Measurements from ENCODE around the gene DYRK1A. TPM values are rescaled to one million over a fixed set of nuclear protein-coding genes. Genes with fewer than 3 reads are reported as not detected.

Gene DYRK1A
- total RNA-seq, 1 experiment from 2014 or later, result 49.3 TPM

GRCh38 chr21:37410639-37411038 lies 44.1 kb downstream of the DYRK1A start (continued):
- TF ChIP-seq EGR1 (IDR thresholded peaks at IDR 0.05; ENCODE audit: low read depth) (no peak), SRF (IDR thresholded peaks at IDR 0.05; ENCODE audit: low read depth) (no peak), CBX3 (IDR thresholded peaks at IDR 0.05; ENCODE audit: low read depth) (no peak), SP1 (IDR thresholded peaks at IDR 0.05; ENCODE audit: low read depth) (no peak)

GRCh38 chr21:37412603-37413360 lies 46.2 kb downstream of the DYRK1A start:
- H3K36me3 ChIP-seq (ENCODE audit: control insufficient read depth in 1 of 2, insufficient read depth in 2 of 2, low read length in 2 of 2), result no peaks in the 10 kb centered on the region
- no peak overlapping the region for H3K4me3 ChIP-seq (replicated peaks in 1 of 2; ENCODE audit: low read depth in 1 of 2, low read length in 2 of 2)
- TF ChIP-seq JUND (IDR thresholded peaks at IDR 0.05) (no peak), RAD21 (IDR thresholded peaks at IDR 0.05; ENCODE audit: low read depth) (no peak), FOSL1 (IDR thresholded peaks at IDR 0.05; ENCODE audit: low read depth) (no peak), POLR2AphosphoS5 (IDR thresholded peaks at IDR 0.05; ENCODE audit: low read depth, low read length) (no peak), MAX (IDR thresholded peaks at IDR 0.05) (no peak), SIN3A (IDR thresholded peaks at IDR 0.05; ENCODE audit: low read depth) (no peak), EZH2 (IDR thresholded peaks at IDR 0.05) (no peak), YY1 (IDR thresholded peaks at IDR 0.05; ENCODE audit: extremely low read depth, insufficient replicate concordance, low read depth, low read length) (no peak), EGR1 (IDR thresholded peaks at IDR 0.05; ENCODE audit: low read depth) (no peak), CTCF (IDR thresholded peaks at IDR 0.05 in 2 of 3, conservative IDR thresholded peaks at IDR 0.05 in 1 of 3; ENCODE audit: borderline replicate concordance in 1 of 3, insufficient read depth in 1 of 3, low read depth in 2 of 3, low read length in 2 of 3) (no peak), ELF1 (IDR thresholded peaks at IDR 0.05; ENCODE audit: borderline replicate concordance, low read depth) (no peak), CEBPB (IDR thresholded peaks at IDR 0.05; ENCODE audit: low read depth) (no peak), CBX3 (IDR thresholded peaks at IDR 0.05; ENCODE audit: low read depth) (no peak), SP1 (IDR thresholded peaks at IDR 0.05; ENCODE audit: low read depth) (no peak)
- no TSS peak for BruUV-seq (replicated peaks)
- ChIA-PET RAD21 (ENCODE audit: low non-redundant PET in 1 of 2, low total read pairs in 2 of 2, uncharacterized antibody in 2 of 2, unreplicated experiment in 2 of 2) (no interaction called here), CTCF (no interaction called here), POLR2A (no interaction called here)
- H3K9me2 ChIP-seq (ENCODE audit: insufficient read depth), result no peaks in the 10 kb centered on the region
- ATAC-seq (no peak), DNase-seq (ENCODE audit: low read depth, low spot score) (no peak)
- no peak overlapping the region for H3K9ac ChIP-seq (ENCODE audit: low read length)
- H3K79me2 ChIP-seq (ENCODE audit: insufficient read depth, low read length), result peaks cover 99% of the 10 kb centered on the region
- H3K27ac ChIP-seq (ENCODE audit: low read depth, low read length), result no peak overlapping the region
- peaks cover 12% of the 10 kb centered on the region; the same call in 1 of the 2 replicates for H4K20me1 ChIP-seq (ENCODE audit: insufficient read depth)
- no peaks in the 10 kb centered on the region for H3K27me3 ChIP-seq (ENCODE audit: insufficient read depth, low read length)
- intact Hi-C loops (cut with micrococcal nuclease), result no loop called here
- H3K4me2 ChIP-seq (ENCODE audit: low read length), result no peak overlapping the region
- peaks cover 0 to 4% of the 10 kb centered on the region in 2 experiments; a peak in 1 of 4 replicates for H3K4me1 ChIP-seq (ENCODE audit: control insufficient read depth in 1 of 2, insufficient read depth in 2 of 2, low read length in 2 of 2)
- no peak overlapping the region for H2AFZ ChIP-seq (ENCODE audit: low read depth, low read length, poor library complexity, severe bottlenecking)
- no peaks in the 10 kb centered on the region for H3K9me3 ChIP-seq (ENCODE audit: control insufficient read depth in 1 of 2, insufficient read depth in 1 of 2, low read depth in 1 of 2, low read length in 2 of 2)
